Right renal cortex interstitium (tissue), 3 donors: ENCODE data around the gene KRT35. TPM values are rescaled to one million over a fixed set of nuclear protein-coding genes. Genes with fewer than 3 reads are reported as not detected.

ENCODE experiments used
- DNase-seq, 3 donors: peaks; one replicate each; pipeline ENCODE4 v3.0.0-alpha.2; 2013; ENCODE audit warnings: low read depth in 3 of 3, low spot score in 2 of 3
- polyA plus RNA-seq, 3 donors: library from polyadenylated mRNA; unstranded; fragments of 120-200 nt; gene quantifications; one replicate each; pipeline ENCODE4 v1.2.1, GENCODE V29; 2013; ENCODE audit not compliant: insufficient read length in 3 of 3

KRT35 gene
- polyA plus RNA-seq, 3 donors, result 0.10 TPM; not detected in 2

DNA sequence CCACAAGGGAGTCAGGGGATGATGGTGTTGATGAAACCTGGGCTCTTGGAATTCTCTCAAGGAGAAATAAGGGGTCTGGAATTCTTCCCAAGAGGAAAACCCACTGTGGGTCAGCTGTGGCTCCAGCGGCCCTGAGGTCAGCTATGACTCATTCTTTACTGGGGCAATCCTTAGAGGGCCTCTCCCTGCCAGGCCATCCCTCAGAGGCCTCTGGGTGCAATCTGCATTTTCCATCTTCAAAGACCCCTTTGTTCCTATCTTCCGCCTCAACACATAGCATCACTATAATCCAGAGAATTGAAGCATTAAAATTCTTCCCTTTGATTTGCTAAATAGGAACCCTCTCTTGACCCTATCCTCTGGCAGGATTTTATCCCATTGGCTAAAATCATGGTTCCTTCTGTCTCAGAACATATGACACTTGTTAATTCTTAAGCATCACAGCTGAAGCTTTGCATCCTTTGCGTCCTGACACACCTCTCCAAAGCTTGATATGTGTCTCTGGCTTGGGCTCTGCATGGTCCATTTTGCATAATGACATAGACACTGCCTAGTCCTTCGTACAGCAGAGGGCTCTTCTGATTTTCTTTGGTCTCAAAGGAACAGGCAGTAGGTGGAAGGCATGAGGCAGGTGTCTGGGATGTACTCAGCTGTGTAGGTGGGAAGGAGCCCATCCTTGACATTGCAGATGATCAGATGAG is 52.2 kb downstream of the KRT35 start:
- DNase-seq, result no peak

Other genes starting within 250 kb of the KRT35 start
- not detected for gene KRTAP9-3, start 248.7 kb downstream of the KRT35 start, polyA plus RNA-seq
- not detected for gene KRTAP9-8, start 243.2 kb downstream of the KRT35 start, polyA plus RNA-seq
- gene KRTAP9-4, start 231.5 kb downstream of the KRT35 start, polyA plus RNA-seq, result not detected
- gene KRTAP9-9, start 225.8 kb downstream of the KRT35 start, polyA plus RNA-seq, result not detected
- under 1 TPM; 0.10 to 0.14 (median 0.11) TPM for gene KRTAP9-6, start 215.8 kb downstream of the KRT35 start, polyA plus RNA-seq
- not detected for gene KRTAP9-7, start 205.5 kb downstream of the KRT35 start, polyA plus RNA-seq
- gene KRTAP29-1, start 178.3 kb downstream of the KRT35 start, polyA plus RNA-seq, result not detected
- not detected for gene KRTAP16-1, start 171.8 kb downstream of the KRT35 start, polyA plus RNA-seq
- gene KRTAP17-1, start 165.4 kb downstream of the KRT35 start, polyA plus RNA-seq, result not detected
- gene KRT33A, start 130.3 kb downstream of the KRT35 start, polyA plus RNA-seq, result not detected
- not detected for gene KRT33B, start 111.3 kb downstream of the KRT35 start, polyA plus RNA-seq
- not detected for gene KRT34, start 98.8 kb downstream of the KRT35 start, polyA plus RNA-seq
- not detected for gene KRT31, start 83.5 kb downstream of the KRT35 start, polyA plus RNA-seq
- gene KRT37, start 56.6 kb downstream of the KRT35 start, polyA plus RNA-seq, result not detected
- not detected for gene KRT38, start 40.2 kb downstream of the KRT35 start, polyA plus RNA-seq
- gene KRT32, start 13.8 kb downstream of the KRT35 start, polyA plus RNA-seq, result not detected
- gene KRT36, start 8.8 kb upstream of the KRT35 start, polyA plus RNA-seq, result not detected
- under 1 TPM in 1 of 3 donors, not detected in 2; 0.34 TPM for gene KRT13, start 24.5 kb upstream of the KRT35 start, polyA plus RNA-seq
- gene KRT15, start 37.7 kb upstream of the KRT35 start, polyA plus RNA-seq, result 1 to 10 TPM in 1 of 3 donors, under 1 TPM in 2; 0.60 to 1.3 (median 0.89) TPM
- gene KRT19, start 47.2 kb upstream of the KRT35 start, polyA plus RNA-seq, result 100 to 1,000 TPM; 139 to 220 (median 177) TPM
- gene KRT9, start 90.9 kb upstream of the KRT35 start, polyA plus RNA-seq, result not detected
- under 1 TPM; 0.28 to 0.55 (median 0.35) TPM for gene KRT14, start 105.7 kb upstream of the KRT35 start, polyA plus RNA-seq
- not detected for gene KRT16, start 131.6 kb upstream of the KRT35 start, polyA plus RNA-seq
- 1 to 10 TPM in 2 of 3 donors, under 1 TPM in 1; 0.98 to 1.6 (median 1.2) TPM for gene KRT17, start 143.4 kb upstream of the KRT35 start, polyA plus RNA-seq
- gene EIF1, start 207.7 kb upstream of the KRT35 start, polyA plus RNA-seq, result 100 to 1,000 TPM; 766 to 777 (median 774) TPM
- gene GAST, start 231.2 kb upstream of the KRT35 start, polyA plus RNA-seq, result not detected